OCI-LY3 (cell line): ENCODE measurements around the gene BTBD7.

Experiments
- EZH2phosphoT487 ChIP-seq: fragments of 200-600 bp; shearing (Covaris generic); IDR thresholded peaks from 2 replicates; pipeline ENCODE4 v1.6.1; 2018; ENCODE audit warnings: antibody characterized with exemption, mixed run types, low read depth
- TF ChIP-seq, protein P1 (sequence below): fragments of 200-600, 300-600 bp; sonication (generic); IDR thresholded peaks from 2 replicates; pipeline ENCODE4 v1.5.1; 2014; ENCODE audit warnings: antibody characterized with exemption, low read length, low read depth

GRCh38 chr14:93271111-93271510, 61.7 kb downstream of the BTBD7 start:
- TF ChIP-seq, protein P1, sequence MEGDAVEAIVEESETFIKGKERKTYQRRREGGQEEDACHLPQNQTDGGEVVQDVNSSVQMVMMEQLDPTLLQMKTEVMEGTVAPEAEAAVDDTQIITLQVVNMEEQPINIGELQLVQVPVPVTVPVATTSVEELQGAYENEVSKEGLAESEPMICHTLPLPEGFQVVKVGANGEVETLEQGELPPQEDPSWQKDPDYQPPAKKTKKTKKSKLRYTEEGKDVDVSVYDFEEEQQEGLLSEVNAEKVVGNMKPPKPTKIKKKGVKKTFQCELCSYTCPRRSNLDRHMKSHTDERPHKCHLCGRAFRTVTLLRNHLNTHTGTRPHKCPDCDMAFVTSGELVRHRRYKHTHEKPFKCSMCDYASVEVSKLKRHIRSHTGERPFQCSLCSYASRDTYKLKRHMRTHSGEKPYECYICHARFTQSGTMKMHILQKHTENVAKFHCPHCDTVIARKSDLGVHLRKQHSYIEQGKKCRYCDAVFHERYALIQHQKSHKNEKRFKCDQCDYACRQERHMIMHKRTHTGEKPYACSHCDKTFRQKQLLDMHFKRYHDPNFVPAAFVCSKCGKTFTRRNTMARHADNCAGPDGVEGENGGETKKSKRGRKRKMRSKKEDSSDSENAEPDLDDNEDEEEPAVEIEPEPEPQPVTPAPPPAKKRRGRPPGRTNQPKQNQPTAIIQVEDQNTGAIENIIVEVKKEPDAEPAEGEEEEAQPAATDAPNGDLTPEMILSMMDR, result no peak
- no peak for TF ChIP-seq EZH2phosphoT487
